ENCODE results near the gene GFRA1.

Gene GFRA1

GRCh38 chr10:116112232-116113231 lies 160.5 kb downstream of the GFRA1 start:
- no peak for TF ChIP-seq CTCF (conservative IDR thresholded peaks at IDR 0.05; ENCODE audit: control insufficient read depth, insufficient read depth, low read depth, low read length)

GRCh38 chr10:116111483-116112095 lies 161.4 kb downstream of the GFRA1 start:
- no peak overlapping the region for H3K4me3 ChIP-seq (ENCODE audit: control insufficient read depth, low read depth, low read length)
- no peak for TF ChIP-seq CTCF (conservative IDR thresholded peaks at IDR 0.05; ENCODE audit: control insufficient read depth, insufficient read depth, low read depth, low read length)
- no peak for DNase-seq (ENCODE audit: low read depth)

More at GRCh38 chr10:116112232-116113231, 160.5 kb downstream of the GFRA1 start:
- H3K4me3 ChIP-seq (ENCODE audit: control insufficient read depth, low read depth, low read length) = no peak overlapping the region
- no peak for DNase-seq (ENCODE audit: low read depth)

- TF ChIP-seq CTCF (conservative IDR thresholded peaks at IDR 0.05; ENCODE audit: control insufficient read depth, insufficient read depth, low read depth, low read length) = no peak
- H3K4me3 ChIP-seq (ENCODE audit: control insufficient read depth, low read depth, low read length) = no peak overlapping the region
- DNase-seq (ENCODE audit: low read depth) = no peak
These were observed 162.3 kb downstream of the GFRA1 start for GRCh38 chr10:116110736-116111135.

- no peak overlapping the region for H3K4me3 ChIP-seq (ENCODE audit: control insufficient read depth, low read depth, low read length)
- no peak for DNase-seq (ENCODE audit: low read depth)
- TF ChIP-seq CTCF (conservative IDR thresholded peaks at IDR 0.05; ENCODE audit: control insufficient read depth, insufficient read depth, low read depth, low read length) = no peak
These were observed 163.1 kb downstream of the GFRA1 start for GRCh38 chr10:116109881-116110280.

- DNase-seq (ENCODE audit: low read depth) = no peak
- no peak for TF ChIP-seq CTCF (conservative IDR thresholded peaks at IDR 0.05; ENCODE audit: control insufficient read depth, insufficient read depth, low read depth, low read length)
- H3K4me3 ChIP-seq (ENCODE audit: control insufficient read depth, low read depth, low read length) = no peak overlapping the region
These were observed 163.5 kb downstream of the GFRA1 start for GRCh38 chr10:116109481-116109880.

GRCh38 chr10:116108095-116108494 lies 164.9 kb downstream of the GFRA1 start:
- H3K4me3 ChIP-seq (ENCODE audit: control insufficient read depth, low read depth, low read length) = no peak overlapping the region
- no peak for TF ChIP-seq CTCF (conservative IDR thresholded peaks at IDR 0.05; ENCODE audit: control insufficient read depth, insufficient read depth, low read depth, low read length)
- DNase-seq (ENCODE audit: low read depth) = no peak
